Activated naive CD4-positive, alpha-beta T cell (primary cell): Measurements from ENCODE around the gene ETNPPL.
"Not testable (repeated sequence)": the region's sequence is repeated elsewhere in the genome, so short reads cannot be mapped to it uniquely, and the experiment has no call there.

Experiments
- DNase-seq, 4 experiments: peaks; one replicate each; lab custom pipeline; 2025; lab: John Stamatoyannopoulos, UW

Gene ETNPPL

DNA sequence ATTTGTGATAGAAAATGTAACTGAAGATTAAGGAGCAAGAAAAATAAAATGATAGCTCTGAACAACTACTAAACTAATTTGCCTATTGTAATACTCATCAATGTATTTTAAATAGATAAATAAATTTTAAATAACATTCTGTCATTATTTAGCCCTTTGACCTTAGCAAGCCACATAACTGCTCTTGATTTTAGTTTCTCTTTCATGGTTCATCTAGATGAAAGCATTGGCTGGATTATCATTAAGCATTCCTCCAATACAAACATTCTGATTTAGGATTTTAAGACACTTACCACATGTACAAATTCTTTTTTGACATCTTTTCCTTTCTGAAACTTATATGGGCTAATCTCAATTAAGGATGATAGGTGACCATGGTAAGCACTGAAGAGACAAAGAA is 8.5 kb downstream of the ETNPPL start:
- DNase-seq: no peak

DNA sequence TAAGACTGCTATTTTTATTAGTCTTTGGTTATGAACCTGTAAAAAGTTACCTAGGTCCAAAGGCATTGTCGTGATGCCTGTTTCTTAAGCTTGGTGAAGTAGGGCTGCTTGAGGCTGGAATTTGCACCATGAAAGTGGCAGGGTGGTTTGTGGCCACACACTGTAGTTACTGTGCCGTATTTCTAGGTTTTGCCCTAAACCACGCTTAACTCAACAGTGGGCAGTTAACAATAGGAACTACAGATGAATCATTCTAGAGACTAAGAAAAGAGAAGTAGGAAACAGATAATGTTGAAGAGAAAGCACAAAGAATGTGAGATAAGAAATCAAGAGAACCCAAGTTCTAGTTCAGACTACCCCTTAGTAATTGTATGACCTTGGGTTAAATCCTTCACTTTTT is 11.5 kb downstream of the ETNPPL start:
- no peak for DNase-seq

DNA sequence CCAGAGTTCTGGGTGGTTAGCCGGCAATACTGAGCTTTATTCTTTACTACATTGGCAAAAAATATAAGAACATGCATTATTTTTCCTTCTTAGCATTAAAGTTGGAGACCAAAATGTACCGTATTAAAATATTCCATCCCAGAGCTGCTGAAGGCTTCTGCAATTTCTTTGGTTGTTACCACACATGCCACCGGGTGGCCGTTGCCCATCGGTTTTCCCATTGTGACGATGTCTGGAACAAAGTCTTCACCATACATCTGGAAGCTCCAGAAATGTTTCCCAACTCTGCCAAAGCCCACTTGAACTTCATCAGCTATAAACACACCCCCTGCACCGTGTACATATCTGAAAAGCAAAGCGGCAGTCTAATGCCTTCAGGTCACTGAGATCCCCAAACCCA is 13.7 kb downstream of the ETNPPL start:
- DNase-seq: no peak

GRCh38 chr4:108746511-108746910 is 16.3 kb downstream of the ETNPPL start:
- DNase-seq: no peak

- DNase-seq: no peak
Observed at GRCh38 chr4:108744307-108744706, 18.5 kb downstream of the ETNPPL start.

DNA sequence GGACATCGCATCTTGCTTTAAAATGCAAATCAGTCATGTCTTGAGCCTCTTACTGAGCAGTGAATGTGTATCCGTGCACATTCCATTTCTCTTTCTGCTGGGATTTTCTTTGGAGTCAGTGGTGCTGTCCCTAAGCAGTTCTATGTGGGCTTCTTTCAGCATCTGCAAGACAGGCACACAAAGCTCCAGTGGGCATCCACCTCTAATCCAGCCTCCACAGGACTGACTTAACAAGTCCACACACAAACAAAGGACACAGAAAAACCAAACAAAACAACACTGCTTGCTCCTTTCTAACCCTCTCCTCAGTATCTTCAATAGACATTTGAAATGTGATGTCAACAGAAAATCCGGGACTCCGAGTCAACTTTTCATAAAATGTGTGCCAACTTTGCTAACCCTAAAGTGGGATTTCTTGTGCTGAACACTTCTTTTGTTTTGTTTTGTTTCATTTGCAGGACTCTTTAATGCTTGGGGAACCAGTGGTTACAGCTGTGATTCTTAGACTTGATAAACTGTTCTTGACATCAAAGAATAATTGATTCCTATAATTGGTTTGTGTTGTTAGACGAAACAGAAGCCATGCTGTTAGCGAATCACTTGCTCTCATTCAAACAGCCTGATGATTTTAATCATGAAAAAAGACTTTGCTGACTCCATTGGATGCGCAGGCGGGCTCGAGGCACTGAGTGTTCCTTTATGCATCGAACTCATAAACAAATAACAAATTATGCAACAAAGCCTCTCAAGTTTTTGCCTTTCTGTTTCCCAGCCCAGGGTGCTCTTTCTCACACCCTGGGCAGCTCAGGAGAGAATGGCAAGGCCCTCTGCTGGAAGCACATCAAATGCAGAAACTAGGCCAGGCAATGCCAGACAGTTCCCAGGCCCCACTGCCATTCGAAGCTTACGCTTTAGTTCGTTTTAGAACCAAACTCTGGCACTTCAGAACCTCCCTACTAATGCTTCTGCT is 20.1 kb downstream of the ETNPPL start:
- no peak for DNase-seq

DNA sequence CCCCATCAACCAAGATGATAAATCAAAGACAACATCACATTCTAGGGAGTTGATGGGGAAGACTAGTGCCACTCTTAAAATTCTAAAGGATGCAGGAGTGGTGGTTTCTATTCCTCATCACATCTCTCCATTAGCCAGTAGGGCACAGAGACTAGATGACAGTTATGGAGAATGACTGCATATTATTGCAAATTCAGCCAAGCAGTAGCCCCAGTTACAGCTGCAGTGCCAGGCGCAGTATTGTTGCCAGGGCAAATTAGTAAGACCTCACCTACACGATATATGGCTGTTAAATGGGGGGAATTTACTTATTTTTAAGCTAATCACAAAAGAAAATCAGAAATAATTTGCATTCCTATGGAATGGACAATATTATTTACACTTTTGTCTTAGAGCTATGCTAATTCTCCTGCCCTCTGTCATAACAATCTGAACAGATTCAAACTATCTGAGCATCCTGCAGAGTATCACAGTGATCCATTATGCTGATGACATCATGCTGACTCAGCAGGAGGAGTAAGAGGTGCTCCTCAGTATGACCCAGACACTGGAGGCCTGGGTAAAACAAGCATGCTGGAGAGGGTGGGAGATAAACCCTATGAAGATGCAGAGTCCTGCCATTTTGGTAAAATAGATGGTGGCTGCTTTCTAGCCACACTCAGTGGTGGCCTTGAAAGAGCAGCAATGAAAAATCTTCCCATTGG is 24.7 kb downstream of the ETNPPL start:
- no peak for DNase-seq

- no peak for DNase-seq
Observed at GRCh38 chr4:108731006-108731405, 31.8 kb downstream of the ETNPPL start.

DNA sequence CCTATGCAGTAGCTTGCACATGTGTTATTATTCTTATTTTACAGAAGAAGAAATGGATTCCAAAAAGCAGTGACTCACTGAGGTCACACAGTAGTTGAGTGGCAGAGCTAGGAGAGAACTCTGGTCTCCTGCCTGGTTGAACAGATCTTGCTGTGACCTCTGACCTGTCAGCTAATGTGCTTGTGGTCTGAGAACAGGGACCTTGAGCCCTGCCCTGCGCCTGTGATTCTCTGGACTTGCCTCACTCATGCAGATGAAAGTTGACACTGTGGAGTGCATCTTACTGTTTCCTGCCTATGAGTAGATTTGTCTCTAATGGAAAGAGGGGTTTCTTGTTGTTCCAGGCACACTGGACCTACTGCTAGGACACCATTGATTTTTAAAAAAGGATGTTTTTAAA is 32.3 kb downstream of the ETNPPL start:
- DNase-seq: no peak

- DNase-seq: no peak
Observed at GRCh38 chr4:108729731-108730130, 33.1 kb downstream of the ETNPPL start.

GRCh38 chr4:108725457-108725856 is 37.4 kb downstream of the ETNPPL start:
- no peak for DNase-seq

- no peak for DNase-seq
Observed at GRCh38 chr4:108717386-108717785, 45.5 kb downstream of the ETNPPL start.

GRCh38 chr4:108716340-108716739 is 46.5 kb downstream of the ETNPPL start:
- DNase-seq: no peak

DNA sequence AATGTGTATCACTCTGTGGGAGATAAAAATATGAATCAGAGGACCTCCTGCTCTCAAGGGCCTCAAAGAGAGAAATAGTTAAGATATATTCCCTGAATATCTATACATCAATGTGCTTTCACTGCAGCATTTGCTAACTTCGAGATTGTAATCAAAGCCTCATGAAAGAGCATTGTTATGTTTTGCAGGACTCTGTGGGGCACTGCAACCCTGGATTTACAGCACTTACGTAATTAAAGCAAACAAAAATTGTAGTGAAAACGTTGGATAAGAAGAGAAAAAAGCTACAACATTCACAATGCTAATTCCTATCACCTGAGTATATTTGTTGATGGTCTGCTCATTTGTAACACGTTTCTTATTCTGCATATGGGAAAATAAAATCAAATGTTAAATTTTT is 48.0 kb downstream of the ETNPPL start:
- DNase-seq: no peak

- DNase-seq: not testable (repeated sequence)
Observed at GRCh38 chr4:108710578-108710977, 52.3 kb downstream of the ETNPPL start.

DNA sequence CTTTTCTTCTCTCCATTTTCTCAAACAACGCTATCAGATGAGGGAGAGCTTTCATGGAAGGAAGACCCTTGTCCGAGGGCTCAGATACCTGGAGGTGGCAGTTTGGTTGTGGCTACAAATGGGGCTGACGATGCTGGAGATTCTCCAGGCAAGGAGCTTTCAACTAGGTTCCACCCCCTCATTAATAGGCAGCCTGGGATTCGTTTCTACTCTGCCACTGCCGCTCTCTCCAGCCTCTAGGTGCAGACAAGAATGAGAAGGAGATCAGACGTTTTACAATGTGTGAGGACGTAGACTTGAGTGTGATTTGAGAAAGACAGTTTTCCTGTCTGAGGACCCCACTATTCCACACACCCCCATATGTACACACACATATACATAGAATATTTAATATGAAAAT is 53.1 kb downstream of the ETNPPL start:
- no peak for DNase-seq

DNA sequence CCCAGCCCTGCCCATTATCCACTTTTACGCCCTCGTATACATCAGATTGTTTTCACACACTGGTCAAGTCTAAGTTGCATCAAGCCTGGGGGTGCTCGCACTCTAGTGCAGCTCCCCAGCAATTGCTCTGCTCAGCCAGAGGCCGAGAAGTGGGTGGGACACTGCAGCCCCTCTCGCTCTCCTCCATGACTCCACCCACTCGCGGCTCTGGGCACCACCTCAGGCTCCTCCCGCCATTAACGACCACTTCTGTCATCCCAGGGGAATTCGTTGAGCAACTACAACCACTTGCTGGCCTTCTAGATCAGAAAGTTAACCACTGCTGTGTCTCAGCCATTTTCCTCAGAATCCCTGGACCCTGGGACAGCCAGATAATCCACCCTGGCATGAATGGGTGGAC is 53.6 kb downstream of the ETNPPL start:
- DNase-seq: no peak

DNA sequence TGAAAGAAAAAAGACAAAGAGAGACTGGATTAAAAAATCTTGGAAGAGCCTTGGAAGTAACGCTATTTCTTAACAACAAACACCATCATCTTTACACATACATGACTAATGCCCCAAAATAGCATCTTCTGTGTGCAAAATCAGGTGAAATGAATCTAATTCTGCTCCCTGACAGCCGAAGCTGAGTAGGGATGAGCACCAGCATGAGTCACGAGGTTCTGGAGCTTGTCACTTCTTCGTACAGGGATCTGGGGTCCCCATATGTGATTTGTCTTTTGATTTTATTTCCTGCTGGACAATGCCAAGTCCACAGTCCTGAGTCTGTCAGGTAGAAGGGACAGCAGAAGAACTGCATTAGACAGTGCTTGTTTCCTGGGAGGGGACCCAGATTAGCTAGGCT is 56.6 kb downstream of the ETNPPL start:
- DNase-seq: no peak

- DNase-seq: no peak
Observed at GRCh38 chr4:108703966-108704365, 58.9 kb downstream of the ETNPPL start.

DNA sequence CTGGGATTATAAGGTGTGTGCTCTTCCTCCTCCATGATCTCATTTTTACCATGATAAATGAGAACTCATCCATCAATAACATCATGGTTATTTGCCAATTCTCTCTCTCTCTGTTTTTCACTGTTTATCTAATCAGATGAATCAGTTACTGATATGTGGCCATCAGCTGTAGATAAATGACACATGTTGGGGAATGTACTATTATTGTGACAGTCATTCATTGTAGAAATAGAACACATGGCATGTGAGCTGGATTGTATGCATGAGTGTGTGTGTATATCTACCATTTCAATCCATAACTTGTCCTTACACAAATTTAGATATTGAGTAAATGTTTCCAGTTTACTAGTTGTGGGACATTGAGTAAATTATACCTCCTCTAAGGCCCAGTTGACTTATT is 59.5 kb downstream of the ETNPPL start:
- DNase-seq: no peak

- no peak for DNase-seq
Observed at GRCh38 chr4:108702960-108703359, 59.9 kb downstream of the ETNPPL start.

GRCh38 chr4:108700081-108700757 is 62.6 kb downstream of the ETNPPL start:
- DNase-seq: no peak

- DNase-seq: no peak
Observed at GRCh38 chr4:108696160-108696559, 66.7 kb downstream of the ETNPPL start.
